Ishikawa (cell line): ENCODE measurements around the gene PCSK7.

Experiments
- CEBPB ChIP-seq: IDR thresholded peaks from 2 replicates; pipeline ENCODE4 v1.6.1; 2012
- CREB1 ChIP-seq: IDR thresholded peaks from 2 replicates; pipeline ENCODE4 v1.6.1; 2012; ENCODE audit warnings: low read depth
- EGR1 ChIP-seq: IDR thresholded peaks from 2 replicates; pipeline ENCODE4 v1.6.1; 2012
- EP300 ChIP-seq: IDR thresholded peaks from 2 replicates; pipeline ENCODE4 v1.6.1; 2012; ENCODE audit warnings: borderline replicate concordance
- FOXM1 ChIP-seq: IDR thresholded peaks from 2 replicates; pipeline ENCODE4 v1.6.1; 2012; ENCODE audit warnings: low read depth, borderline replicate concordance
- MAX ChIP-seq: IDR thresholded peaks from 2 replicates; pipeline ENCODE4 v1.6.1; 2012
- NFIC ChIP-seq: IDR thresholded peaks from 2 replicates; pipeline ENCODE4 v1.6.1; 2012
- RAD21 ChIP-seq: IDR thresholded peaks from 2 replicates; pipeline ENCODE4 v1.6.1; 2012; ENCODE audit warnings: low read depth
- REST ChIP-seq: IDR thresholded peaks from 2 replicates; pipeline ENCODE4 v1.6.1; 2012; ENCODE audit warnings: low read depth, mild to moderate bottlenecking
- TAF1 ChIP-seq: IDR thresholded peaks from 2 replicates; pipeline ENCODE4 v1.6.1; 2012; ENCODE audit warnings: low read depth, mild to moderate bottlenecking
- TCF12 ChIP-seq: IDR thresholded peaks from 2 replicates; pipeline ENCODE4 v1.6.1; 2012; ENCODE audit warnings: low read depth
- TEAD4 ChIP-seq: IDR thresholded peaks from 2 replicates; pipeline ENCODE4 v1.6.1; 2012
- USF1 ChIP-seq: IDR thresholded peaks from 2 replicates; pipeline ENCODE4 v1.6.1; 2012
- YY1 ChIP-seq: IDR thresholded peaks from 2 replicates; pipeline ENCODE4 v1.6.1; 2012; ENCODE audit warnings: low read depth
- ZBTB7A ChIP-seq: IDR thresholded peaks from 2 replicates; pipeline ENCODE4 v1.6.1; 2012; ENCODE audit warnings: low read depth

Gene PCSK7

GRCh38 chr11:117157507-117157906 is 74.4 kb downstream of the PCSK7 start:
- no peak for TF ChIP-seq MAX
- TF ChIP-seq EGR1, result no peak
- TF ChIP-seq REST, result no peak
- TF ChIP-seq YY1, result no peak
- no peak for TF ChIP-seq CREB1
- TF ChIP-seq TEAD4, result no peak
- TF ChIP-seq EP300, result no peak
- TF ChIP-seq TCF12, result no peak
- no peak for TF ChIP-seq ZBTB7A
- TF ChIP-seq FOXM1, result no peak
- TF ChIP-seq USF1, result no peak
- TF ChIP-seq RAD21, result no peak
- TF ChIP-seq NFIC, result no peak
- no peak for TF ChIP-seq CEBPB
- TF ChIP-seq TAF1, result no peak

GRCh38 chr11:117154468-117154867 is 77.4 kb downstream of the PCSK7 start:
- TF ChIP-seq FOXM1 (no peak), TAF1 (no peak), CEBPB (no peak), CREB1 (no peak), ZBTB7A (no peak), TCF12 (no peak), RAD21 (no peak), USF1 (no peak), EP300 (no peak), TEAD4 (no peak), YY1 (no peak), NFIC (no peak), EGR1 (no peak), REST (no peak), MAX (no peak)
